Measurements from ENCODE around the gene DENND4A. TPM values are rescaled to one million over a fixed set of nuclear protein-coding genes. Genes with fewer than 3 reads are reported as not detected.

Gene DENND4A
- polyA plus RNA-seq, 2 of the 4 experiments (the other 2 are of a cell fraction) = 5.6 to 16.8 TPM

DNA sequence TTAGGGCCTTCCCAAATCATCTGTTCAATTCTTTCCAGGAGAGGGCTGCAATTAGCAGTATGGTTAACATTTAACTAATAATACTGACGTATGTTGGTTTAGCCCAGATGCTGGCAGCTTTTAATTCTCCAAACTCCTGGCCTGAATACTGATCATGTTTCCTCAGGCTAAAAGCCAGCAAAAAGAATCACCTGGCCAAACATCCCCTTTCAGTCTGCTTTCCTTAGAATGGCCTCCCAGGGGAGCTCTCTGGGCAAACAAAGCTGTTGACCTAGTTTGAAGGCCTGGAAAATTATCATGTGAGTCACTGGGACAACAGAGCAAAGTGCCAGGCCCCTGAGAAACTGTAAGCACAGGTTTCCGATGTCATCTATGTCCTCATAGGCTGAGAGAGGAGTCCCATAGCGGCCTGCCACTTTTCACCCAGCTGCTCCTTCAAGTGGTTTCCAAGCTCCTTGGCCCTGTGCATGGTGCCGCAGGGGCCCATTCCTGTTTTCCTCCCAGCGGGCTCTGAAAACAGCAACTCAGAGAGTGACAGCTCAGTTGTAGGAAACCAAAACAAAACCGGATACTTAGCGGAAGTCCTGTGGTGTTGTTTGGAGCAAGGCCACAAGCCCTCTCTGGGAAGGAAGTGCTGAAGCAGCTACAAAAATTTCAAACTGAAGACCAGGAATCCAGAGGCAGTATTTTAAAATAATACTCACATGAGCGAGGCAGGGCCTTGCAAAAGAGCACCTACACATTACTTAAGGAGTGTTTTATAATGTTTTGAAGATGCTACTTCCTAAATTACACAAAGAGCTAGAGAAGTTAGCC, 40.7 kb upstream of the DENND4A start (continued):
- TF ChIP-seq RCOR1 (IDR thresholded peaks at IDR 0.05; ENCODE audit: low read depth, low read length) (no peak), TFCP2L1 (CRISPR knock-in tag; IDR thresholded peaks at IDR 0.05) (no peak), NFE2L2 (conservative IDR thresholded peaks at IDR 0.05; ENCODE audit: low read length) (no peak), CEBPB (IDR thresholded peaks at IDR 0.05) (peak; percentile 47 to 82), MAFK (IDR thresholded peaks at IDR 0.05; ENCODE audit: partially characterized antibody) (peak; percentile 83), CHD4 (IDR thresholded peaks at IDR 0.05; ENCODE audit: borderline replicate concordance) (no peak), ZNF302 (CRISPR knock-in tag; IDR thresholded peaks at IDR 0.05) (no peak), TP53 (CRISPR knock-in tag; IDR thresholded peaks at IDR 0.05) (no peak), NPAS2 (CRISPR knock-in tag; IDR thresholded peaks at IDR 0.05; ENCODE audit: borderline replicate concordance) (no peak), KDM1A (IDR thresholded peaks at IDR 0.05; ENCODE audit: low read depth) (no peak), ZSCAN20 (CRISPR knock-in tag; IDR thresholded peaks at IDR 0.05) (no peak), PHF8 (IDR thresholded peaks at IDR 0.05; ENCODE audit: borderline replicate concordance, low read depth) (no peak), ZC3H11A (IDR thresholded peaks at IDR 0.05) (no peak), FOSL2 (IDR thresholded peaks at IDR 0.05) (peak; percentile 95), FOSL2 (CRISPR knock-in tag; IDR thresholded peaks at IDR 0.05) (peak; percentile 99), RFX5 (IDR thresholded peaks at IDR 0.05) (no peak), FOXS1 (CRISPR knock-in tag; IDR thresholded peaks at IDR 0.05) (peak; percentile 63; the same call in 1 of the 2 replicates), POLR2A (IDR thresholded peaks at IDR 0.05; ENCODE audit: low read length) (no peak), EP300 (IDR thresholded peaks at IDR 0.05) (peak; percentile 73 to 82; a peak in 3 of 5 replicates), NR3C1 (IDR thresholded peaks at IDR 0.05) (no peak), MYC (IDR thresholded peaks at IDR 0.05; ENCODE audit: borderline replicate concordance, low read length) (no peak), HOXA7 (CRISPR knock-in tag; IDR thresholded peaks at IDR 0.05) (no peak), RAD21 (conservative IDR thresholded peaks at IDR 0.05 in 1 of 2, IDR thresholded peaks at IDR 0.05 in 1 of 2) (peak; percentile 28 to 67; a peak in 4 of 5 replicates), CHD2 (IDR thresholded peaks at IDR 0.05; ENCODE audit: low read length, partially characterized antibody) (no peak), SMC3 (IDR thresholded peaks at IDR 0.05) (peak; percentile 49)
- TF ChIP-seq, protein P1, sequence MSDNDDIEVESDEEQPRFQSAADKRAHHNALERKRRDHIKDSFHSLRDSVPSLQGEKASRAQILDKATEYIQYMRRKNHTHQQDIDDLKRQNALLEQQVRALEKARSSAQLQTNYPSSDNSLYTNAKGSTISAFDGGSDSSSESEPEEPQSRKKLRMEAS (IDR thresholded peaks at IDR 0.05) = peak; percentile 93
- TF ChIP-seq, protein P2, sequence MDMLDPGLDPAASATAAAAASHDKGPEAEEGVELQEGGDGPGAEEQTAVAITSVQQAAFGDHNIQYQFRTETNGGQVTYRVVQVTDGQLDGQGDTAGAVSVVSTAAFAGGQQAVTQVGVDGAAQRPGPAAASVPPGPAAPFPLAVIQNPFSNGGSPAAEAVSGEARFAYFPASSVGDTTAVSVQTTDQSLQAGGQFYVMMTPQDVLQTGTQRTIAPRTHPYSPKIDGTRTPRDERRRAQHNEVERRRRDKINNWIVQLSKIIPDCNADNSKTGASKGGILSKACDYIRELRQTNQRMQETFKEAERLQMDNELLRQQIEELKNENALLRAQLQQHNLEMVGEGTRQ (IDR thresholded peaks at IDR 0.05) = 0 out of 2 replicates have a peak, but pooled peaks have one; percentile 31
- TF ChIP-seq, protein P3, sequence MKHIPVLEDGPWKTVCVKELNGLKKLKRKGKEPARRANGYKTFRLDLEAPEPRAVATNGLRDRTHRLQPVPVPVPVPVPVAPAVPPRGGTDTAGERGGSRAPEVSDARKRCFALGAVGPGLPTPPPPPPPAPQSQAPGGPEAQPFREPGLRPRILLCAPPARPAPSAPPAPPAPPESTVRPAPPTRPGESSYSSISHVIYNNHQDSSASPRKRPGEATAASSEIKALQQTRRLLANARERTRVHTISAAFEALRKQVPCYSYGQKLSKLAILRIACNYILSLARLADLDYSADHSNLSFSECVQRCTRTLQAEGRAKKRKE (CRISPR knock-in tag; IDR thresholded peaks at IDR 0.05; ENCODE audit: low read depth) = peak; percentile 81
- TF ChIP-seq, protein P4, sequence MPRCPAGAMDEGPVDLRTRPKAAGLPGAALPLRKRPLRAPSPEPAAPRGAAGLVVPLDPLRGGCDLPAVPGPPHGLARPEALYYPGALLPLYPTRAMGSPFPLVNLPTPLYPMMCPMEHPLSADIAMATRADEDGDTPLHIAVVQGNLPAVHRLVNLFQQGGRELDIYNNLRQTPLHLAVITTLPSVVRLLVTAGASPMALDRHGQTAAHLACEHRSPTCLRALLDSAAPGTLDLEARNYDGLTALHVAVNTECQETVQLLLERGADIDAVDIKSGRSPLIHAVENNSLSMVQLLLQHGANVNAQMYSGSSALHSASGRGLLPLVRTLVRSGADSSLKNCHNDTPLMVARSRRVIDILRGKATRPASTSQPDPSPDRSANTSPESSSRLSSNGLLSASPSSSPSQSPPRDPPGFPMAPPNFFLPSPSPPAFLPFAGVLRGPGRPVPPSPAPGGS (IDR thresholded peaks at IDR 0.05) = peak; percentile 92
